Sigmoid colon (tissue), 4 donors: ENCODE results near the gene AP2S1.

Experiments
- EP300 ChIP-seq, 4 donors: sonication (generic); formaldehyde crosslinking; IDR thresholded peaks; one replicate each; pipeline ENCODE4 v1.6.1; 2017; ENCODE audit warnings: antibody characterized with exemption in 4 of 4
- POLR2A ChIP-seq, 2 donors: fragments of 450-650 bp; IDR thresholded peaks; one replicate each; pipeline ENCODE4 v1.6.1; 2016; ENCODE audit warnings: antibody characterized with exemption in 2 of 2, mild to moderate bottlenecking in 2 of 2, moderate library complexity in 2 of 2
- POLR2AphosphoS5 ChIP-seq, 4 donors: sonication (generic); formaldehyde crosslinking; IDR thresholded peaks; one replicate each; pipeline ENCODE4 v1.6.1; 2017; ENCODE audit warnings: antibody characterized with exemption in 4 of 4
- TF ChIP-seq, protein P1 (sequence below), 4 experiments: fragments of 450-650 bp in 3 of 4; fragments of 200-600 bp in 1 of 4; IDR thresholded peaks; one replicate each; pipeline ENCODE4 v1.5.1; 2016 to 2019; ENCODE audit warnings: antibody characterized with exemption in 4 of 4, mild to moderate bottlenecking in 3 of 4, moderate library complexity in 2 of 4

- TF ChIP-seq, protein P1, sequence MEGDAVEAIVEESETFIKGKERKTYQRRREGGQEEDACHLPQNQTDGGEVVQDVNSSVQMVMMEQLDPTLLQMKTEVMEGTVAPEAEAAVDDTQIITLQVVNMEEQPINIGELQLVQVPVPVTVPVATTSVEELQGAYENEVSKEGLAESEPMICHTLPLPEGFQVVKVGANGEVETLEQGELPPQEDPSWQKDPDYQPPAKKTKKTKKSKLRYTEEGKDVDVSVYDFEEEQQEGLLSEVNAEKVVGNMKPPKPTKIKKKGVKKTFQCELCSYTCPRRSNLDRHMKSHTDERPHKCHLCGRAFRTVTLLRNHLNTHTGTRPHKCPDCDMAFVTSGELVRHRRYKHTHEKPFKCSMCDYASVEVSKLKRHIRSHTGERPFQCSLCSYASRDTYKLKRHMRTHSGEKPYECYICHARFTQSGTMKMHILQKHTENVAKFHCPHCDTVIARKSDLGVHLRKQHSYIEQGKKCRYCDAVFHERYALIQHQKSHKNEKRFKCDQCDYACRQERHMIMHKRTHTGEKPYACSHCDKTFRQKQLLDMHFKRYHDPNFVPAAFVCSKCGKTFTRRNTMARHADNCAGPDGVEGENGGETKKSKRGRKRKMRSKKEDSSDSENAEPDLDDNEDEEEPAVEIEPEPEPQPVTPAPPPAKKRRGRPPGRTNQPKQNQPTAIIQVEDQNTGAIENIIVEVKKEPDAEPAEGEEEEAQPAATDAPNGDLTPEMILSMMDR (IDR thresholded peaks at IDR 0.05) = no peak
- TF ChIP-seq POLR2A (IDR thresholded peaks at IDR 0.05) = no peak
- no peak for TF ChIP-seq POLR2AphosphoS5 (IDR thresholded peaks at IDR 0.05)
- no peak for TF ChIP-seq EP300 (IDR thresholded peaks at IDR 0.05)
Observed at GRCh38 chr19:46821512-46822409, 28.9 kb downstream of the AP2S1 start.
